Vagina (tissue), 2 donors: Measurements from ENCODE around the gene PINLYP.

Experiments
- CTCF ChIP-seq, 3 experiments: fragments of 450-650 bp in 2 of 3; fragments of 200-600 bp in 1 of 3; sonication (generic) in 1 of 3; IDR thresholded peaks; one replicate each; pipeline ENCODE4 v1.5.1; 2017 to 2019; ENCODE audit warnings: antibody characterized with exemption in 3 of 3, mild to moderate bottlenecking in 2 of 3, moderate library complexity in 2 of 3
- POLR2A ChIP-seq, 2 donors: fragments of 450-650 bp; IDR thresholded peaks; one replicate each; pipeline ENCODE4 v1.6.1; 2017; ENCODE audit warnings: antibody characterized with exemption in 2 of 2, mild to moderate bottlenecking in 2 of 2, moderate library complexity in 2 of 2
- POLR2AphosphoS5 ChIP-seq, 2 donors: sonication (generic); formaldehyde crosslinking; IDR thresholded peaks; one replicate each; pipeline ENCODE4 v1.9.0; 2017; ENCODE audit warnings: antibody characterized with exemption in 2 of 2, mild to moderate bottlenecking in 2 of 2, low read depth in 1 of 2; ENCODE audit not compliant: insufficient read depth in 1 of 2

DNA sequence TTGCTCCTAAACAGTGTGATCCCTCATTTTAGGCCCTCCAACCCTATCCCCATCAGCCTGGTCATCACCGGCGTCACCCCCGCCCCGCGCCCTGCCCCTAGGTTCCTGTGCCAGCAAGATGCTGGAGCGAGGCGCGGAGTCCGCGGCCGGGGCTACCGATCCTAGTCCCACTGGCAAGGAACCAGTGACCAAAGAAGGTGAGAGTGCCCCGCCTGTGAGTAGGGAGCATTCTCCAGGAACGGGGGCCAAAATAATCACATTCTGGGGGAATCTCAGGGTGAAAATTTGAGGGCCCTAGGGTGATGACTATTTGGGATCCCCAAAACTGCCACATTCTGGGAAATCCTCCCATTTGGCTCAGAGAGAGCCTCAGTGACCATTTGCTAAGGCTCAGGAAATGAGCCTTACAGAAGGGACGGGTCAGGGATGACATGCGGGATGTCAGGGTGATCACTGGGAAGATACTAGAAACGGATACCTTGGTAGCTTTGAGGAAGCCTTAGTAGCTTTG, 41.2 kb upstream of the PINLYP start:
- no peak for TF ChIP-seq POLR2A (IDR thresholded peaks at IDR 0.05)
- TF ChIP-seq CTCF (IDR thresholded peaks at IDR 0.05), result no peak
- TF ChIP-seq POLR2AphosphoS5 (IDR thresholded peaks at IDR 0.05; ENCODE audit: insufficient read depth in 1 of 2, low read depth in 1 of 2), result no peak
